NCI-H1105 (cell line): ENCODE measurements around the gene SLFN13.
"Not testable (repeated sequence)": the region's sequence is repeated elsewhere in the genome, so short reads cannot be mapped to it uniquely, and the experiment has no call there.

Source experiments
- DNase-seq: peaks from one replicate; lab custom pipeline; 2025; lab: John Stamatoyannopoulos, UW

Gene SLFN13

DNA sequence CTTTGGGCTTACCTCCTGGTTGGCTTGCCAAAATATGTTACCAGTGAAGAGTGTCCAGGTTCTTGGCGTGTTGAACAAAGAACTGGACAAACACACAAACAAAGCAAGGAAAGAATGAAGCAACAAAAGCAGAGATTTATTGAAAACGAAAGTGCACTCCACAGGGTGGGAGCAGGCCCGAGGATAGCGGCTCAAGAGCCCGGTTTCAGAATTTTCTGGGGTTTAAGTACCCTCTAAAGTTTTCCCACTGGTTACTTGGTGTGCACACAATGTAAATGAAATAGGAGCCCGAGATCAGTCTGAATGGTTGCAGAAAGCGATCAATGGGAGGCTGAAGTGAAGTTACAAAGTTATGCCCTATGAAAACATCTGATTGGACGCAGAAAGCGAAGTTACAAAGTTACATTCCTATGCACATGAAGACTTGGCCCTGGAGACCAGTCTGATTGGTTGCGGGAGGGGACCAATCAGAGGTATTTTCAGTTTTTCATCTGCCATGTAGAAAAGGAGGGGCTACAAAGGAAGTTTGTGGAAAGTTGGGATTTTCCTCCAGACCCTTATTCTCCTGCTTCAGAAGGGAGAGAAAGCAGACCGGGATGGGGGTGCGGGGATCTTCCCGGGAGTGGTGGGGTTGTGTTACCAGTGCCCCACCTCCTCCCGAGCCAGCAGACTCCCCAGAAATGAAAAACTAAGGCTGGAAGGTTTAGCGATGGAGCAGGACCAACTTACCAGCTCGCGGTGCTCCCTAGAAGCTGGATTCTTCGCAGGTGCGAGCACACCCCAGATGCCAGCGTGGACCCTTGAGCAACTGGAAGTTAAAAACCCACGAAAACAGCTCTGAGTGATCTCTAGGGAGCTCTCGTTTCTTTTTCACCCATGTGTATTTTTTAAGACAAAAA is 16.1 kb downstream of the SLFN13 start, which contains the start of gene SLFN12:
Gene SLFN12 (minus strand): TSS at position 325 of the 899 bp plus-strand sequence. CDS start 9,472 bp downstream, outside the sequence.
- DNase-seq, result no peak

DNA sequence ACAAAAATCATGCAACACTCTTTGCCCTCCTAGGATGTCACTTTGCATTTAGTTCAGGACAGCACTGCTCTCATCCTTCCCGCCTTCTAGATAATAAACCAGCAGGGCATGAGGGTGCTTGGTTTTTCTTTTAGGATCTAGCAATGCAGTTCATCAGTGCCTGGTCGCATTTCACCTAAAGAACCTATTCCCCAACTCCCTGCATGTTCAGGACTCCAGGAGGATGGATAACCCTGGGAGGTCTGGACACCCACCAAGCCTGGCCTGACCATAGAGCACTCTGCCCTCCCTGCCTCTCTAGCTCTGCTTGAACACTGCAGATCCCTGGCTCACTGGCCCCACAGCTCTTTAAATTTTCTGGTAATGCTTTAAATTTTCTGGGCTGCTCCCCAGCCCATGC is 18.9 kb downstream of the SLFN13 start:
- DNase-seq, result no peak

DNA sequence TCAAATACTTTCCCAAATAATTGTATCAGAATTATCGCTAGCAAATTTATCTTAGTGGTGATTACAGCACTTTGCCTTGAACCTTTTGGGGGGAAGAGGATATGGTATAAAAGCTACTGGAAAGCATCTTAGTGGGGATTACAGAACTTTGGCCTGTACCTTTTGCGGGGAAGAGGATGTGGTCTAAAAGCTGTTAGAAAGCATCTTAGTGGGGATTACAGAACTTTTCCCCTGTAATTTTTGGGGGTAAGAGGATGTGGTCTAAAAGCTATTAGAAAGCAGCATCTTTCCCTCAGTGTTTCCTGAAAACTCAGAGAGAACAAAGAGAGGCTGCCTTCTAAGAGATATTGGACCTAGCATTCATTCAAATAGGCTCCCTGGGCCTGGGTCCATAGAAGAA is 20.3 kb downstream of the SLFN13 start:
- no peak for DNase-seq

DNA sequence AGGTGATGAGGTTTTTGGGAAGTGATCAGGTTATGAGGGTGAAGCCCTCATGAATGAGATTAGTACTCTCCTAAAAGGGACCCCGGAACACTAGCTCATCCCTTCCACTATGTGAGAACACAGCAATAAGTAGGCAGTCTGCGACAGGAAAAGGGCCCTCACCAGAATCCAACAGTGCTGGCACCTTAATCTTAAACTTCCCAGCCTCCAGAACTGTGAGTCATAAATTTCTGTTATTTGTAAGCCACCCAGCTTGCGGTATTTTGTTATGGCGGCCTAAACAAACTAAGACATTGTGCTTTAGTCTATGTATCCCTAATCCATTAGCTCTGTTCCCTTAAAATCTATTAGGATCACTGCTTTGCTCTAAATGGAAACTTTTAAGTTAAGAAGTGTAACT is 24.8 kb downstream of the SLFN13 start:
- DNase-seq, result no peak

DNA sequence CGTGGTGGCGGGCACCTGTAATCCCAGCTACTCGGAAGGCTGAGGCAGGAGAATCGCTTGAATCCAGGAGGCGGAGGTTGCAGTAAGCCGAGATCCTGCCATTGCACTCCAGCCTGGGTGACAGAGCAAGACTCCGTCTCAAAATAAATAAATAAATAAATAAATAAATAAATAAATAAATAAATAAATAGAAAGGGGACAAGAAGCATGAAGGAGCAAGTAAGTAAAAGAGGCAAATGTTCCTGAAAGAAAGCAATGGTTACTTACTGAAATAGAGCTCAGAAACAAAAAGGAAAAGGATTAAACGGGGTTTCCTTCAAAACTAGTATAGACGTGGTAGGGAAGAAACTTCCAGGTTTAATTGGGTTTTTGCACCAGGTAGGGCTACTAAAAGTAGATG is 27.5 kb downstream of the SLFN13 start:
- not testable (repeated sequence) for DNase-seq

DNA sequence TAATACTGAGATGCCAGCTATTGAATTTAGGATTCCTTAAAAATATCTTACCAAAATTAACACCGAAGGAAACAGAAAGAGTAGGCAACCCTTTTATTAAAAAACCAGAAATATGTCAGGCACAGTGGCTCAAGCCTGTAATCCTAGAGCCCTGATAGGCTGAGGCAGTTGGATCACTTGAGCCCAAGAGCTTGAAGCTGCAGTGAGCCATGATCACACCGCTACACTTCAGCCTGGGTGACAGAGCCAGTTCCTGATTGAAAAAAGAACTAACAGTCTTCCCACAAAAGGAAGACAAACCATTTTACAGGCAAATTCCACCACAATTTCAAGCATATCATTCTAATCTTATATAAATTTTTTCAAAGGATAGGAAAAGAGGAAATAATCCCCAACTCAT is 31.9 kb downstream of the SLFN13 start:
- no peak for DNase-seq

DNA sequence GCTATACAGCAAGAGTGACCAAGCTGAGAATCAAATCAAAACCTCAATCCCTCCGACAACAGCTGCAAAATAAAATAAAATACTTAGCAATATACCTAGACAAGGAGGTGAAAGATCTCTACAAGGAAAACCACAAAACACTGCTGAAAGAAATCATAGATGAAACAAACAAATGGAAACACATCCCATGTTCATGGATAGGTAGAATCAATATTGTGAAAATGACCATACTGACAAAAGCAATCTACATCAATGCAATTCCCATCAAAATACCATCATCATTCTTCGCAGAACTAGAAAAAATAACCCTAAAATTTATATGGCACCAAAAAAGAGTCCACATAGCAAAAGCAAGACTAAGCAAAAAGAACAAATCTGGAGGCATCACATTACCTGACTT is 33.9 kb downstream of the SLFN13 start:
- DNase-seq, result not testable (repeated sequence)

DNA sequence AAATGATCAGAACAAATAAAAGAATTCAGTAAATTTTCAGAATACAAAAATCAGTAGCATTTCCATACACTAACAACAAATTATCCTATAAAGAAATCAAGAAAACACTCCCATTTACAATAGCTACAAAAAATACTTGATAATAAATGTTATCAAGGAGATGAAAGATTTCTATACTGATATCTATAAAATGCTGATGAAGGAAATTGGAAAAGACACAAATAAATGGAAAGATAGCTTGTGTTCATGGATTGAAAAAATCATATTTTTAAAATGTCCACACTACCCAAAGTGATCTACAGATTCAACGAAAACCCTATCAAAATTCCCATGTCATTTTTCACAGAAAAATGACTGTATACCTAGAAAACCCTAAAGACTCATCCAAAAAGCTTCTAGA is 34.3 kb downstream of the SLFN13 start:
- no peak for DNase-seq

DNA sequence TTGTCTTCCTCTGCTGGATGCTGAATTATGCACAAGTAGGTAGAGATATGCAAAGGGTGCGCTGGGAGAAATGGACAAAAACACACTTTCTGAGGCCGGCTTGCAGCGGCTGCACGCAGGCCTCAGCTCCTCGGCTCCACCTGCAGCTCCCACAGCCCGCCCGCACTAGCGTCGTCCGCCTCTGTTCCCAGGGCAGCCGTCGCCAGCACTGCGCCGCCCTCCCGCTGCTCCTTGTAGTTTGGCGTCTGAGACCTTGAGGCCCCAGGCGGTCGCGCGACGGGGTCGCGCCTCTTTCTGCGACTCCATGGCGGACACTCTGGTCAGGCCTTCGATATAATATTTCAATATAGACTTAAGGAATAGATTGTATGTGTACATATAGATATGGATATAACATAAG is 41.0 kb downstream of the SLFN13 start:
- no peak for DNase-seq

DNA sequence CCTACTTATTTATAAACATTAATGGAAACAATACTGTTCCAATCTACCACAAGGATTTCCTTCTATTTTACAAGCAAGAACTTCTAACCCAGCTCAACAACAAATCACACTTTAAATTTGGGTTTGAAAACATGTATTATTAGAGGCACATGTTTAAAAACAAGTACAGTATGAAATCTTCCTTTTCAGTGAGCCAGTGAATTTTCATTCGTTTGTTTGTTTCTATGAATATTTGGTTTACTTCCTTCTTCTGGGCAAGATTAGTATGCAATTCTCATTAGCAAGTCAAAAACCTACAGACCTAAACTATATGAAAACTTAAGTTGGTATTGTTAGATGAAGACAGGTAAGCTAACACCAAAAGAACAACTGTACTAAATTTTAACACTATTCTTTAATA is 42.0 kb downstream of the SLFN13 start:
- no peak for DNase-seq

DNA sequence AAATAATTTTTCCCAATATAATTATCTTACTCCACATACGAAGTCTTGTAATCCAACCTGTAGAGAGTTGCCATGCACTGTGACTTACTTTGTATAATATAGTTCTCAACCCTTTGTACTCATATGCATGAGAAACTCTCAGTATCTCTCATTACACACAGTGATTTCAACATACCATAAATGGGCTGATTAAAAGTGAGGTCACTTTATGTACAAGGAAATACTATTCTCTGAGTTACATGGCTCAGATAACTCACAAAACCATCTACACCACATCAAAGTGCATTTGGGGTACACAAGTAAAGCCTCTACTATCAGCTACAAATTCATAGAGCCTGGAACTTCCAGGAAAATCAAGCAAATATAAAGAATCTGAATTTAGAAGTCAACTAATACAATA is 44.2 kb downstream of the SLFN13 start:
- DNase-seq, result no peak

DNA sequence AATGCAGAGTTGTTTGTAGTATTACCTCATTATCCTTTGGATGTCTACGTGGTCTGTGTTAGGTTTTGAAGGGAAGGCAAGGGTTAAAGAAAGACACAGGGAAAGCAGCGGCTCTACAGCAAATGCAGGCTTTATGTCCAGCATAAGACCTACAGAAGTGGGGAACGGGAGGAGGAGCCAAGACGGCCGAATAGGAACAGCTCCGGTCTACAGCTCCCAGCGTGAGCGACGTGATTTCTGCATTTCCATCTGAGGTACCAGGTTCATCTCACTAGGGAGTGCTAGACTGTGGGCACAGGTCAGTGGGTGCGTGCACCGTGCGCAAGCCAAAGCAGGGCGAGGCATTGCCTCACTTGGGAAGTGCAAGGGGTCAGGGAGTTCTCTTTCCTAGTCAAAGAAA is 54.8 kb downstream of the SLFN13 start:
- DNase-seq, result not testable (repeated sequence)

DNA sequence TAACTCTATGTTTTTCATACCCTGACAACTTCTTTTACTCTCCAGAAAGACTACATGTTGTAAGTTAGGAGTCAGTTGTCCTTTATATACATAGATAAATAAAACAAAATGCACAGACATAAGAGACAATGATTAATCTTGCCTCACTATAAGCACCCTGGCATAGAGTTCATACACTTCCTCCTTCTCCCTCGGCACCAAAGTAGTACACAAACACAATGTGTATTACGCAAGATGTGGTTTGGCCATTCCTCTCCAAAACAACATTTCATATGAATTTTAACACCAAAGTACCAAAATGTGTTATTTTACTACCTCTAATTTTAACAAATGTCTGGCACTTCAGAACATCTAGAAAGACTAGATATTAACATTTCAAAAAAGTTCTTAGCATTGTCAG is 57.9 kb downstream of the SLFN13 start:
- no peak for DNase-seq

DNA sequence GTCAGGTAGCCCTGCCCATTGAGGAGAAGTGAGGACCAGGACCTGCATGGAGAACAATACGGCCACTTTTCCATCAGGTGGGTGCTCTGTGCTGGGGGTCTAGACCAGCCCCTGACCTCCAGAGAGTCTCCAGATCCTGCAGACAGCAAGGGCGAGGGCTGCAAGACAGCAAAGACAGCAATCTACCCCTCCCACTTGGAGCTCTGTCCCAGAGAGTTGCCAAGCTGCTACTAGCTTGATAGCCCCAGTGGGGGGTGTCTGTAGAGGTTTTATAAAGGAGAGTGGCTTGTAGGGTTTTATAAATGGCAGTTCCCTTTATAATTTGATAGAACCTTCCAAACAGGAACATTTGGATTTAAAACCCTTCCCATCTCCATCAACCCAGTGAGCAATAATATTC is 58.4 kb downstream of the SLFN13 start:
- DNase-seq, result no peak

DNA sequence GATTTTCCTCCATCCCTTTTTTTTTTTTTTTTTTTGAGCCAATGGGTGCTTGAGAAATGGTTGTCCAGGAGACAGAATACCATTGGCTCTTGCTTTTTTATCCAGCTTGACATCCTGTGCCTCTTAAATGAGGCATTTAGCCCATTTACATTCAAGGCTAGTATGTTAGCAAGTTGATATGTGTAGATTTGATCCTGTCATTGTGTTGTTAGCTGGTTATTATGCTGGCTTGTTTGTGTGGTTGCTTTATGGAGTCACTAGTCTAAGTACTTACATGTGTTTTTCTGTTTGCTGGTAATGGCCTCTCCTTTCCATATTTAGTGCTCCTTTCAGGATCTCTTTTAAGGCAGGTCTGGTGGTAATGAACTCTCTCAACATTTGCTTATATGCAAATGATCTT is 61.1 kb downstream of the SLFN13 start:
- DNase-seq, result no peak
